Neural crest cell (in vitro differentiated cells): ENCODE measurements around the gene MYO1G. TPM values are rescaled to one million over a fixed set of nuclear protein-coding genes. Genes with fewer than 3 reads are reported as not detected.
"Not testable (repeated sequence)": the region's sequence is repeated elsewhere in the genome, so short reads cannot be mapped to it uniquely, and the experiment has no call there.

ENCODE experiments used
- DNase-seq: peaks from one replicate; pipeline ENCODE4 v3.0.0; 2021; ENCODE audit warnings: low read depth, mixed read lengths, low spot score
- H3K27ac Mint-ChIP-seq: one replicate; pipeline ENCODE4 v1.8.0; 2021; ENCODE audit warnings: mild to moderate bottlenecking, mixed read lengths; ENCODE audit not compliant: unreplicated experiment
- H3K27me3 Mint-ChIP-seq: 2 replicates; pipeline ENCODE4 v1.8.0; 2021; ENCODE audit warnings: low read depth, mild to moderate bottlenecking, mixed read lengths
- H3K36me3 Mint-ChIP-seq: 2 replicates; pipeline ENCODE4 v1.8.0; 2021; ENCODE audit warnings: low read depth, mild to moderate bottlenecking, mixed read lengths
- H3K4me1 Mint-ChIP-seq: 2 replicates; pipeline ENCODE4 v1.8.0; 2021; ENCODE audit warnings: mixed read lengths
- H3K4me3 Mint-ChIP-seq: one replicate; pipeline ENCODE4 v1.8.0; 2021; ENCODE audit warnings: mild to moderate bottlenecking, mixed read lengths
- H3K9me3 Mint-ChIP-seq: 2 replicates; pipeline ENCODE4 v1.8.0; 2021; ENCODE audit warnings: mixed read lengths
- CTCF ChIP-seq: fragments of 200-600 bp; sonication (generic); conservative IDR thresholded peaks from 2 replicates; pipeline ENCODE4 v1.5.0; 2021; ENCODE audit warnings: antibody characterized with exemption, mild to moderate bottlenecking
- long read RNA-seq: library from polyadenylated mRNA; unstranded; transcript quantifications from one replicate; pipeline ENCODE4 v2.0.0, GENCODE V29; 2020
- total RNA-seq: library from RNA; stranded (reverse); gene quantifications from 2 replicates; pipeline ENCODE4 v1.2.1, GENCODE V29; 2021

The MYO1G gene
- total RNA-seq, result 0.49 and 0.64 TPM in 2 replicates
- long read RNA-seq, result 0 reads

- Mint-ChIP-seq H3K4me3 (no peak within 1 kb of the TSS), H3K9me3 (no peaks in the 10 kb centered on the region), H3K27ac (peak within 1 kb of the TSS; percentile 50), H3K27me3 (no peaks in the 10 kb centered on the region), H3K36me3 (peaks cover 9% of the 10 kb centered on the region), H3K4me1 (peaks cover 15% of the 10 kb centered on the region)
- no peak for DNase-seq
- no peak for TF ChIP-seq CTCF
Measured at GRCh38 chr7:44978511-44979366, at the start of gene MYO1G. Gene MYO1G (minus strand): TSS chr7:44979015. CDS start chr7:44978961, 54 bp downstream.

- DNase-seq, result no peak
- Mint-ChIP-seq H3K9me3 (no peaks in the 10 kb centered on the region), H3K4me3 (no peak overlapping the region), H3K27ac (peak overlapping the region; percentile 62), H3K4me1 (no peaks in the 10 kb centered on the region), H3K27me3 (no peaks in the 10 kb centered on the region), H3K36me3 (peaks cover 17% of the 10 kb centered on the region)
- no peak for TF ChIP-seq CTCF
Measured at GRCh38 chr7:45028138-45028919, 49.5 kb upstream of the MYO1G start.

GRCh38 chr7:45027774-45028114 is 48.9 kb upstream of the MYO1G start:
- Mint-ChIP-seq H3K4me1 (no peaks in the 10 kb centered on the region), H3K4me3 (no peak overlapping the region), H3K27me3 (no peaks in the 10 kb centered on the region), H3K36me3 (peaks cover 17% of the 10 kb centered on the region), H3K9me3 (no peaks in the 10 kb centered on the region), H3K27ac (no peak overlapping the region)
- no peak for DNase-seq
- TF ChIP-seq CTCF, result no peak

GRCh38 chr7:45026984-45027773 is 48.4 kb upstream of the MYO1G start:
- Mint-ChIP-seq H3K36me3 (peaks cover 17% of the 10 kb centered on the region), H3K27me3 (no peaks in the 10 kb centered on the region), H3K9me3 (no peaks in the 10 kb centered on the region), H3K27ac (no peak overlapping the region), H3K4me3 (no peak overlapping the region), H3K4me1 (no peaks in the 10 kb centered on the region)
- TF ChIP-seq CTCF, result no peak
- DNase-seq, result no peak

DNA sequence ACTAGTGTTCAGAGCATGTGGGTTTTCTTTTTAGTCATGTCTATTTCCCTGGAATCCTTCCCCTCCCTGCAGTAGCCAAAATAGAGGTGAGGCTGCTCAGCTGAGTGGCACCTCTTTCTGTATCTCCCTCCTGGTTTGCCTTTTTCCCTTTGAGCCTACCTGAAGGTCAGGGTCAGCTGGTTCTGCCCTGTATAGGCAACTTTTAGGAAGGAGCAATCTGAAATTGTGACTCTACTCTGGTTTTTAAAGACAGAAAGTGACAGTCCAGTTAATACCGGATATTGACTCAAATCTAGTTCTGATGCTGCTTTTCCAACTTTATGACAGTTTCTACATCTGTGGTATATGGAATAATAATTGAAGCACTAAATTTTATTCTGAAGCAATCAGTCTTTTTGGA is 47.2 kb upstream of the MYO1G start:
- H3K27me3 Mint-ChIP-seq, result no peaks in the 10 kb centered on the region
- peaks cover 4% of the 10 kb centered on the region for H3K4me1 Mint-ChIP-seq
- peaks cover 20% of the 10 kb centered on the region for H3K36me3 Mint-ChIP-seq
- no peaks in the 10 kb centered on the region for H3K9me3 Mint-ChIP-seq
- no peak for TF ChIP-seq CTCF
- DNase-seq, result no peak
- H3K27ac Mint-ChIP-seq, result no peak overlapping the region
- H3K4me3 Mint-ChIP-seq, result no peak overlapping the region

DNA sequence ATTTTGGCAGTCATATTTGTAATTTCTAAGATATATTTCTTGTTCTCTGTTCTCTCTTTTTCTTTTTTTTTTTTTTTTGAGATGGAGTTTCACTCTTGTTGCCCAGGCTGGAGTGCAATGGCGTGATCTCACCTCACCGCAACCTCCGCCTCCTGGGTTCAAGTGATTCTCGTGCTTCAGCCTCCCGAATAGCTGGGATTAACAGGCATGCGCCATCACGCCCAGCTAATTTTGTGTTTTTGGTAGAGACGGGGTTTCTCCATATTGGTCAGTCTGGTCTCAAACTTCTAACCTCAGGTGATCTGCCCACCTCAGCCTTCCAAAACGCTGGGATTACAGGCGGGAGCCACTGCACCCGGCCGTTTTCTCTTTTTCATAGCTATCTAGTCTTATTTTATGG is 46.7 kb upstream of the MYO1G start:
- peaks cover 20% of the 10 kb centered on the region for H3K36me3 Mint-ChIP-seq
- DNase-seq, H3K27me3 Mint-ChIP-seq, H3K4me3 Mint-ChIP-seq, H3K9me3 Mint-ChIP-seq, H3K4me1 Mint-ChIP-seq, H3K27ac Mint-ChIP-seq: not testable (repeated sequence)
